Mesenchymal stem cell (in vitro differentiated cells and primary cell): Measurements from ENCODE around the gene CXCL14.
A peak's percentile ranks its signal among the peaks of the same experiment; 100 is the strongest.

Source experiments
- DNase-seq: peaks from one replicate; pipeline ENCODE4 v3.0.0-alpha.2; 2013
- H2AFZ ChIP-seq: one replicate; pipeline ENCODE4 v1.6.1; 2013; ENCODE audit warnings: low read depth, mild to moderate bottlenecking, control low read depth, inconsistent platforms, low read length, moderate library complexity
- H2AK5ac ChIP-seq: 2 replicates; pipeline ENCODE4 v1.6.1; 2013; ENCODE audit warnings: low read length, moderate library complexity, mild to moderate bottlenecking, inconsistent platforms; ENCODE audit not compliant: severe bottlenecking
- H2BK120ac ChIP-seq: one replicate; pipeline ENCODE4 v1.6.1; 2013; ENCODE audit warnings: low read depth, mild to moderate bottlenecking, inconsistent platforms, low read length, moderate library complexity
- H2BK12ac ChIP-seq, 2 experiments: one replicate each; pipeline ENCODE4 v1.6.1; 2013; ENCODE audit warnings: inconsistent platforms in 2 of 2, low read length in 2 of 2, mild to moderate bottlenecking in 2 of 2, moderate library complexity in 2 of 2, control low read depth in 1 of 2
- H2BK15ac ChIP-seq: one replicate; pipeline ENCODE4 v1.6.1; 2013; ENCODE audit warnings: mild to moderate bottlenecking, low read depth, inconsistent platforms; ENCODE audit not compliant: poor library complexity, severe bottlenecking
- H2BK5ac ChIP-seq: 2 replicates; pipeline ENCODE4 v1.6.1; 2013; ENCODE audit warnings: low read depth, mild to moderate bottlenecking, low read length, control low read depth, inconsistent platforms; ENCODE audit not compliant: poor library complexity, severe bottlenecking
- H3K14ac ChIP-seq, 2 experiments: one replicate each; pipeline ENCODE4 v1.6.1; 2013; ENCODE audit warnings: inconsistent platforms in 2 of 2, low read length in 2 of 2, control low read depth in 1 of 2, mild to moderate bottlenecking in 1 of 2, moderate library complexity in 1 of 2
- H3K18ac ChIP-seq, 2 experiments: one replicate each; pipeline ENCODE4 v1.6.1; 2013; ENCODE audit warnings: inconsistent platforms in 2 of 2, low read length in 2 of 2, control low read depth in 1 of 2, low read depth in 1 of 2, mild to moderate bottlenecking in 1 of 2
- H3K23ac ChIP-seq, 2 experiments: one replicate each; pipeline ENCODE4 v1.6.1; 2013; ENCODE audit warnings: inconsistent platforms in 2 of 2, low read length in 2 of 2, mild to moderate bottlenecking in 2 of 2, moderate library complexity in 2 of 2, control low read depth in 1 of 2
- H3K27ac ChIP-seq: 2 replicates; pipeline ENCODE4 v1.5.1; 2013; ENCODE audit warnings: mild to moderate bottlenecking, moderate library complexity, low read length, control low read depth, inconsistent platforms; ENCODE audit not compliant: poor library complexity, severe bottlenecking
- H3K27me3 ChIP-seq, 2 experiments: 2 replicates each; pipeline versions ENCODE4 v1.6.1 to v1.7.0; 2013; ENCODE audit warnings: low read length in 2 of 2, mild to moderate bottlenecking in 2 of 2, moderate library complexity in 2 of 2, control low read depth in 1 of 2, inconsistent platforms in 1 of 2; ENCODE audit not compliant: control insufficient read depth in 1 of 2, insufficient read depth in 1 of 2
- H3K36me3 ChIP-seq, 2 experiments: 2 replicates each; pipeline versions ENCODE4 v1.6.1 to v1.7.0; 2013; ENCODE audit warnings: low read length in 2 of 2, control low read depth in 1 of 2, inconsistent platforms in 1 of 2, low read depth in 1 of 2, mild to moderate bottlenecking in 1 of 2; ENCODE audit not compliant: insufficient read depth in 2 of 2, control insufficient read depth in 1 of 2
- H3K4ac ChIP-seq, 2 experiments: one replicate each; pipeline ENCODE4 v1.6.1; 2013; ENCODE audit warnings: inconsistent platforms in 2 of 2, low read length in 2 of 2, mild to moderate bottlenecking in 2 of 2, moderate library complexity in 2 of 2, control low read depth in 1 of 2, low read depth in 1 of 2
- H3K4me1 ChIP-seq: 2 replicates; pipeline ENCODE4 v1.6.1; 2013; ENCODE audit warnings: low read depth, low read length, control low read depth; ENCODE audit not compliant: control insufficient read depth, insufficient read depth
- H3K4me2 ChIP-seq: 2 replicates; pipeline ENCODE4 v1.6.1; 2013; ENCODE audit warnings: low read length, mild to moderate bottlenecking, inconsistent platforms; ENCODE audit not compliant: poor library complexity, severe bottlenecking
- H3K4me3 ChIP-seq, 2 experiments: 2 replicates each; pipeline versions ENCODE4 v1.5.1 to v1.7.0; 2013; ENCODE audit warnings: low read length in 2 of 2, mild to moderate bottlenecking in 2 of 2, control low read depth in 1 of 2, low read depth in 1 of 2; ENCODE audit not compliant: insufficient read depth in 1 of 2
- H3K79me1 ChIP-seq: replicated peaks from 2 replicates; pipeline ENCODE4 v1.6.1; 2013; ENCODE audit warnings: mild to moderate bottlenecking, control low read depth, low read length, inconsistent platforms; ENCODE audit not compliant: poor library complexity, severe bottlenecking
- H3K9ac ChIP-seq: 2 replicates; pipeline ENCODE4 v1.7.0; 2013; ENCODE audit warnings: mild to moderate bottlenecking, low read length, moderate library complexity
- H3K9me3 ChIP-seq: 2 replicates; pipeline ENCODE4 v1.7.0; 2013; ENCODE audit warnings: mild to moderate bottlenecking, low read length; ENCODE audit not compliant: control insufficient read depth
- H4K8ac ChIP-seq: one replicate; pipeline ENCODE4 v1.6.1; 2013; ENCODE audit warnings: inconsistent platforms, mild to moderate bottlenecking, low read length, moderate library complexity
- H4K91ac ChIP-seq: one replicate; pipeline ENCODE4 v1.6.1; 2013; ENCODE audit warnings: mild to moderate bottlenecking, low read length, inconsistent platforms
- WGBS: methylation state at CpG from one replicate; pipeline ENCODE4 v1.1.7; 2013; ENCODE audit warnings: mixed read lengths; 5-methylcytosine and 5-hydroxymethylcytosine counted together

Gene CXCL14

DNA sequence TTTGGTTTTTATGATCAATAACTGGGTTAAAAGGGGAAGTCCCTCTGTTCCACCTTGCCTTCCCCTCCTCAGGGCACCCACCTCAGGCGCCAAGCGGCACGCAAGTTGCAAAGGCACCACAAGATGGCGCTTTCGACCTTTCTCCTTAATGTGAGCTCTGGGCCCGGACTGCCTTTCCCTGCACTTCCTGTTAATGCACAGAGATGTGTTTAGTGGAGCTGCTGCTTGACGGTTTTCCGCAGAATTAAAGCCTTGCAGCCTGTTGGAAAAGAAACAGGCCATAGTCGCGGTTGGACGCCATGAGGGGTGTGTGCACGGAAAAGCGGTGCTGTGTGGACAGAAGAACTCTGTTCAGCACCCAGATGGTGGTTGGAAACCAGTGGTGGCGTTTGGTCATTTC, 17.9 kb downstream of the CXCL14 start:
- Histone ChIP-seq H4K8ac (peak overlapping the region; percentile 21), H2BK120ac (no peak overlapping the region), H3K4ac (no peak overlapping the region), H4K91ac (no peak overlapping the region), H2AFZ (no peak overlapping the region), H3K18ac (no peak overlapping the region), H2BK15ac (no peak overlapping the region), H3K27ac (no peak overlapping the region), H3K79me1 (no peaks in the 10 kb centered on the region), H3K27me3 (peaks cover 42 to 45% of the 10 kb centered on the region in 2 experiments), H3K9me3 (no peaks in the 10 kb centered on the region), H3K4me1 (no peaks in the 10 kb centered on the region), H3K23ac (no peak overlapping the region), H3K14ac (no peak overlapping the region), H3K36me3 (no peaks in the 10 kb centered on the region), H2AK5ac (no peak overlapping the region), H3K4me3 (no peak overlapping the region), H2BK5ac (no peak overlapping the region), H3K4me2 (no peak overlapping the region), H3K9ac (peak overlapping the region; percentile 14), H2BK12ac (no peak overlapping the region)
- WGBS: 5% methylated on average over 14 of the region's 14 CpGs
- DNase-seq: peak; percentile 71

DNA sequence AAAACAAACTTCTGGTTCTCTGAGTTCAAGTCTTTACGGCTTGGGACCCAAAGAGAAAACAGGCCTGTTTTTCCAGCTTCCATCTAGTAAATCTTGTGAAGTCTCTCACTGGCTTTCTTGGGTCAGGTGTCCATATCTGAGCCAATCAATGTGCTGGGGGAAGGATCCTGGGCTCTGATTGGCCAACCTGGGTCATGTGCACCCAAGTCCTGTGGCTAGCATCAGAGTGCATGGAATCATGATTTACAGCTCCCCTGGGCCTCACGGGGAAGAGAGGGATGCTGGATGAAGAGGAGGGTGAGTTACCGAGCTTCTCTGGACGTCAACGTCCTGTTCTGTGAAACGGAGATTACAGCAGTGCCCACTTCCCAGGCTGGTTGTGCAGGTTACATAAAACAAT, 19.4 kb downstream of the CXCL14 start:
- no peak overlapping the region for H2BK15ac ChIP-seq
- no peak overlapping the region for H3K4ac ChIP-seq
- H2AFZ ChIP-seq: no peak overlapping the region
- H3K4me3 ChIP-seq: no peak overlapping the region
- H3K27ac ChIP-seq: no peak overlapping the region
- no peak overlapping the region for H4K91ac ChIP-seq
- H3K79me1 ChIP-seq: no peaks in the 10 kb centered on the region
- H3K18ac ChIP-seq: no peak overlapping the region
- WGBS: 77% methylated on average over 6 of the region's 6 CpGs
- H3K9me3 ChIP-seq: no peaks in the 10 kb centered on the region
- no peak overlapping the region for H4K8ac ChIP-seq
- no peak overlapping the region for H2AK5ac ChIP-seq
- DNase-seq: no peak
- H2BK5ac ChIP-seq: no peak overlapping the region
- H3K14ac ChIP-seq: no peak overlapping the region
- H2BK12ac ChIP-seq: no peak overlapping the region
- no peak overlapping the region for H2BK120ac ChIP-seq
- no peak overlapping the region for H3K9ac ChIP-seq
- no peaks in the 10 kb centered on the region for H3K36me3 ChIP-seq
- H3K4me2 ChIP-seq: no peak overlapping the region
- H3K4me1 ChIP-seq: no peaks in the 10 kb centered on the region
- H3K27me3 ChIP-seq: peaks cover 40 to 47% of the 10 kb centered on the region in 2 experiments
- H3K23ac ChIP-seq: no peak overlapping the region

DNA sequence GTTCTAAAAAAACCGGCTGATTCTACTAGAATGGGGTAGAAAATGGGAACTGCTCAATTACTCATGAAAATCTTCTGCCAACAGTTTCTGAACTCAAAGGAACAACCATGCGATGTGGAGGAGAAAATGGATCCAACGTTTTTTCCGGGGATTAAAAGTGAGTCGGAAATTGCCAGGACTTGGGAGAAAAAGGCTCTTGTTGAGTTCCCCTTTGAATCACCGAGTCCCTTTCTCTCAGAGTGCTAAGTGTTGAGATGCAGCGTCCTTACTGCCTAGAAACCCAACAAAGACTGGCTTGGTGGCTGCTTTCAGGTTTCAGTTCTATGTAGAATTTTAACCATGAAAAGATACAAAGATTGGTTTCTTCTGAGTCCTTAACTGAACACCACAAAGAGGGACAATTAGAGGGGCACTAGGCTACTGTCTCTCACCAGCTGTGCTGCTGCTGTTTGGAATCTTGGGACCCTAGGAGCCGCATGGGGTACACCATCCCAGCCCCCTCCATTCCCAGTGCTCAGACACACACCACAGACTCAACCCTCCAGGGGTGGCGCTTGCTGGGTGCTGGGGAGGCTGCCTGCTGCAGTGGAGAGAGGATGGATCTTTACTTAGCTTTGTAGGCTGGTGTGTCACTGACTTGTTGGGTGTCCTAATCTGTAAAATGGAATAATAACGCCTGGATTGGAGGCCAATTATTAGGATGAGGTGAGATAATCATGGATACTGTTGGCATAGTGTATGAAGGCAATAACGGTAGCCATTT, 21.5 kb downstream of the CXCL14 start:
- 83% methylated on average over 10 of the region's 11 CpGs for WGBS
- Histone ChIP-seq H2BK120ac (no peak overlapping the region), H3K14ac (no peak overlapping the region), H3K9me3 (no peaks in the 10 kb centered on the region), H3K4me3 (no peak overlapping the region), H3K79me1 (no peaks in the 10 kb centered on the region), H4K91ac (no peak overlapping the region), H4K8ac (no peak overlapping the region), H3K9ac (no peak overlapping the region), H2AFZ (no peak overlapping the region), H2BK15ac (no peak overlapping the region), H3K4me2 (no peak overlapping the region), H3K36me3 (no peaks in the 10 kb centered on the region), H2BK12ac (no peak overlapping the region), H2AK5ac (no peak overlapping the region), H2BK5ac (no peak overlapping the region), H3K18ac (no peak overlapping the region), H3K4ac (no peak overlapping the region), H3K4me1 (no peaks in the 10 kb centered on the region), H3K27me3 (peaks cover 41 to 53% of the 10 kb centered on the region in 2 experiments), H3K27ac (no peak overlapping the region), H3K23ac (no peak overlapping the region)
- no peak for DNase-seq

DNA sequence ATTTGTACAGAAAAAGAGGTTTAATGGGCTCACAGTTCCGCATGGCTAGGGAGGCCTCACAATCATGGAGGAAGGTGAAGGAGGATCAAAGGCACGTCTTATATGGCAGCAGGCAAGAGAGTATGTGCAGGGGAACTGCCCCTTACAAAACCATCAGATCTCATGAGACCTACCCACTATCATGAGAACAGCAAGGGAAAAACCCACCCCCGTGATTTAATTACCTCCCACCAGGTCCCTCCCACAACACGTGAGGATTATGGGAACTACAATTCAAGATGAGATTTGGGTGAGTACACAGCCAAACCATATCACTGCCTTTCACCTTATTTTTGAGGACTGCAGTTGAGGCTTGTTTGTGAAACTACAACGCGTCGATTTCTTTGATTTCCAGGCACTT, 22.2 kb downstream of the CXCL14 start:
- H3K36me3 ChIP-seq: no peaks in the 10 kb centered on the region
- 87% methylated on average over 5 of the region's 7 CpGs for WGBS
- no peak overlapping the region for H3K14ac ChIP-seq
- H3K79me1 ChIP-seq: no peaks in the 10 kb centered on the region
- no peak overlapping the region for H3K18ac ChIP-seq
- no peak overlapping the region for H3K4me2 ChIP-seq
- H2AK5ac ChIP-seq: no peak overlapping the region
- H3K9me3 ChIP-seq: no peaks in the 10 kb centered on the region
- no peak overlapping the region for H2AFZ ChIP-seq
- H2BK5ac ChIP-seq: no peak overlapping the region
- no peak overlapping the region for H3K23ac ChIP-seq
- H3K4ac ChIP-seq: no peak overlapping the region
- no peak overlapping the region for H4K8ac ChIP-seq
- no peak overlapping the region for H2BK120ac ChIP-seq
- no peak overlapping the region for H3K4me3 ChIP-seq
- H2BK15ac ChIP-seq: no peak overlapping the region
- H3K9ac ChIP-seq: no peak overlapping the region
- no peak overlapping the region for H2BK12ac ChIP-seq
- H3K4me1 ChIP-seq: no peaks in the 10 kb centered on the region
- H4K91ac ChIP-seq: no peak overlapping the region
- peaks cover 41 to 54% of the 10 kb centered on the region in 2 experiments for H3K27me3 ChIP-seq
- DNase-seq: no peak
- no peak overlapping the region for H3K27ac ChIP-seq
